Medulla oblongata (tissue), 1 donor: Measurements from ENCODE around the gene ASPG.

Experiments
- DNase-seq: peaks from one replicate; pipeline ENCODE4 v3.0.0-alpha.2; 2015; ENCODE audit errors: extremely low spot score

The ASPG gene

GRCh38 chr14:104116288-104116755, 30.8 kb downstream of the ASPG start:
- no peak for DNase-seq

GRCh38 chr14:104116756-104117340, 31.3 kb downstream of the ASPG start:
- DNase-seq, result no peak

GRCh38 chr14:104117341-104118005, 32.0 kb downstream of the ASPG start:
- no peak for DNase-seq

GRCh38 chr14:104118006-104118844, 32.7 kb downstream of the ASPG start:
- DNase-seq, result no peak

GRCh38 chr14:104119119-104119487, 33.6 kb downstream of the ASPG start:
- no peak for DNase-seq

GRCh38 chr14:104119488-104120251, 34.2 kb downstream of the ASPG start:
- DNase-seq, result no peak

GRCh38 chr14:104120281-104120741, 34.8 kb downstream of the ASPG start:
- no peak for DNase-seq

- no peak for DNase-seq
Observed at GRCh38 chr14:104121142-104121541, 35.6 kb downstream of the ASPG start.

- no peak for DNase-seq
Observed at GRCh38 chr14:104123879-104124278, 38.4 kb downstream of the ASPG start.

GRCh38 chr14:104125011-104125410, 39.5 kb downstream of the ASPG start:
- DNase-seq, result no peak

- DNase-seq, result no peak
Observed at GRCh38 chr14:104126753-104127152, 41.3 kb downstream of the ASPG start.

GRCh38 chr14:104128981-104129380, 43.5 kb downstream of the ASPG start:
- DNase-seq, result no peak

GRCh38 chr14:104129556-104129955, 44.1 kb downstream of the ASPG start:
- DNase-seq, result no peak

- peak; percentile 43 for DNase-seq
Observed at GRCh38 chr14:104130974-104131651, 45.6 kb downstream of the ASPG start.

GRCh38 chr14:104131968-104132732, 46.6 kb downstream of the ASPG start:
- DNase-seq, result no peak

GRCh38 chr14:104132981-104133380, 47.5 kb downstream of the ASPG start:
- no peak for DNase-seq

- no peak for DNase-seq
Observed at GRCh38 chr14:104133496-104133895, 48.0 kb downstream of the ASPG start.

GRCh38 chr14:104134061-104134965, 48.8 kb downstream of the ASPG start:
- DNase-seq, result no peak

- no peak for DNase-seq
Observed at GRCh38 chr14:104135121-104135903, 49.8 kb downstream of the ASPG start.
